K562 (cell line): ENCODE results near the gene SPTA1. TPM values are rescaled to one million over a fixed set of nuclear protein-coding genes. Genes with fewer than 3 reads are reported as not detected.

Source experiments
- ATAC-seq: fragments of 200-7000 bp; cut with Tn5 transposase; 3 replicates; pipeline ENCODE4 v1.9.1; 2020; ENCODE audit warnings: moderate library complexity
- BruUV-seq: library from RNA; stranded (reverse); fragments of 400-500 nt; replicated peaks from 2 replicates; lab custom pipeline; 2021; lab: Mats Ljungman, UMichigan
- CTCF ChIA-PET: fragments of 300-600 bp; formaldehyde crosslinking; extraction: SDS; loops from one replicate; lab custom pipeline; 2021; ENCODE audit warnings: low intra/inter-chr PET ratio; lab: Yijun Ruan, JAX
- POLR2A ChIA-PET: fragments of 300-600, 350-650 bp; sonication (Branson Sonifier 250); formaldehyde crosslinking; extraction: SDS; loops from one replicate; lab custom pipeline; 2021; ENCODE audit warnings: antibody characterized with exemption, inconsistent platforms; lab: Yijun Ruan, JAX
- DNase-seq, 4 experiments: peaks; one replicate each; pipeline versions ENCODE4 v3.0.0 to v3.0.0-alpha.2; 2011 to 2018; ENCODE audit warnings: low spot score in 3 of 4, mixed read lengths in 3 of 4; ENCODE audit errors: extremely low read depth in 1 of 4
- FAIRE-seq: peaks from 2 replicates; lab custom pipeline; 2011; peaks lifted over from hg19 to GRCh38; lab: Jason Lieb, UNC
- H2AFZ ChIP-seq: 2 replicates; pipeline ENCODE4 v1.6.0; 2011; ENCODE audit warnings: low read depth, low read length, control low read depth, inconsistent platforms
- H3K27ac ChIP-seq: fragments of 200-600 bp; 3 replicates; pipeline ENCODE4 v1.8.0; 2011; ENCODE audit warnings: low read depth, mild to moderate bottlenecking, control low read depth, inconsistent platforms, low read length, moderate library complexity, mixed read lengths; ENCODE audit errors: extremely low read depth
- H3K27me3 ChIP-seq, 2 experiments: fragments of 300-600 bp in 1 of 2; 2 replicates in 1 of 2; 3 replicates in 1 of 2; pipeline versions ENCODE4 v1.6.0 to v1.8.0; 2011; ENCODE audit warnings: inconsistent platforms in 2 of 2, low read length in 2 of 2, mild to moderate bottlenecking in 1 of 2, mixed read lengths in 1 of 2, moderate library complexity in 1 of 2; ENCODE audit not compliant: control insufficient read depth in 2 of 2, insufficient read depth in 2 of 2
- H3K36me3 ChIP-seq: fragments of 300-600 bp; 3 replicates; pipeline ENCODE4 v1.8.0; 2011; ENCODE audit warnings: mild to moderate bottlenecking, low read length, inconsistent platforms; ENCODE audit not compliant: control insufficient read depth, insufficient read depth
- H3K4me1 ChIP-seq, 2 experiments: fragments of 200-600 bp in 1 of 2; replicated peaks in 1 of 2; 2 replicates in 1 of 2; 3 replicates in 1 of 2; pipeline versions ENCODE4 v1.5.1 to v1.8.0; 2011; ENCODE audit warnings: inconsistent platforms in 2 of 2, low read length in 2 of 2, mild to moderate bottlenecking in 1 of 2, mixed read lengths in 1 of 2, moderate library complexity in 1 of 2; ENCODE audit not compliant: control insufficient read depth in 2 of 2, insufficient read depth in 2 of 2
- H3K4me2 ChIP-seq: 2 replicates; pipeline ENCODE4 v1.6.1; 2011; ENCODE audit warnings: low read length, control low read depth, inconsistent platforms, mixed read lengths; ENCODE audit not compliant: insufficient read depth
- H3K4me3 ChIP-seq: fragments of 200-600 bp; sonication (generic), shearing (Covaris generic); 2 replicates; pipeline ENCODE4 v1.5.1; 2016; ENCODE audit warnings: control low read depth, inconsistent platforms
- H3K79me2 ChIP-seq: fragments of 200-600 bp; 3 replicates; pipeline ENCODE4 v1.8.0; 2011; ENCODE audit warnings: low read length, inconsistent platforms; ENCODE audit not compliant: control insufficient read depth, insufficient read depth
- H3K9ac ChIP-seq, 2 experiments: 2 replicates each; pipeline versions ENCODE4 v1.6.0 to v1.6.1; 2011; ENCODE audit warnings: low read depth in 2 of 2, low read length in 2 of 2, control low read depth in 1 of 2, inconsistent platforms in 1 of 2, mild to moderate bottlenecking in 1 of 2, mixed read lengths in 1 of 2; ENCODE audit not compliant: insufficient read depth in 1 of 2
- H3K9me1 ChIP-seq: one replicate; pipeline ENCODE4 v1.6.0; 2011; ENCODE audit warnings: inconsistent platforms, mild to moderate bottlenecking, low read length, moderate library complexity; ENCODE audit not compliant: control insufficient read depth, insufficient read depth
- H3K9me3 ChIP-seq: replicated peaks from 2 replicates; pipeline ENCODE4 v1.5.1; 2011; ENCODE audit warnings: low read depth, low read length, inconsistent platforms; ENCODE audit not compliant: control insufficient read depth, insufficient read depth
- H4K20me1 ChIP-seq: replicated peaks from 2 replicates; pipeline ENCODE4 v1.6.1; 2011; ENCODE audit warnings: low read length, inconsistent platforms, mixed read lengths; ENCODE audit not compliant: control insufficient read depth, insufficient read depth
- BRF1 ChIP-seq: IDR thresholded peaks from 3 replicates; pipeline ENCODE4 v1.6.1; 2011; ENCODE audit warnings: borderline replicate concordance, mild to moderate bottlenecking; ENCODE audit not compliant: insufficient read length; ENCODE audit errors: extremely low read depth
- BRF2 ChIP-seq: IDR thresholded peaks from 3 replicates; pipeline ENCODE4 v1.6.1; 2011; ENCODE audit warnings: borderline replicate concordance, mild to moderate bottlenecking; ENCODE audit not compliant: insufficient read length, insufficient read depth
- CBX8 ChIP-seq: fragments of 200-600 bp; sonication (generic); IDR thresholded peaks from 2 replicates; pipeline ENCODE4 v1.6.1; 2012; ENCODE audit warnings: borderline replicate concordance, mixed run types, low read depth, mild to moderate bottlenecking, moderate library complexity, mixed read lengths, low read length, control low read depth, inconsistent platforms; ENCODE audit not compliant: poor library complexity, severe bottlenecking; ENCODE audit errors: extremely low read depth
- SRF ChIP-seq, 2 experiments: fragments of 250-450, 450-650 bp in 1 of 2; sonication (Bioruptor Pico) in 1 of 2; sonication (generic) in 1 of 2; formaldehyde crosslinking; IDR thresholded peaks; 2 replicates each; pipeline versions ENCODE4 v1.5.0 to v1.5.1; 2020 to 2022; ENCODE audit warnings: mild to moderate bottlenecking in 1 of 2, missing genetic modification reagents in 1 of 2
- WGBS: fragments of 100-300 bp; shearing (Covaris generic); methylation state at CpG from one replicate; pipeline ENCODE4 v1.1.6; 2016; ENCODE audit warnings: low coverage, mixed read lengths; ENCODE audit not compliant: insufficient coverage; ENCODE audit errors: missing lambda C conversion rate; 5-methylcytosine and 5-hydroxymethylcytosine counted together
- in situ Hi-C: fragments of 300-500 bp; cut with MboI; formaldehyde crosslinking; loops from 4 replicates; pipeline ENCODE4 v1.15.0; 2018; ENCODE audit warnings: inconsistent platforms, mixed read lengths
- intact Hi-C: fragments of 100-400 bp; cut with micrococcal nuclease; formaldehyde crosslinking; loops from 2 replicates; pipeline ENCODE4 v1.14.2; 2022
- polyA plus RNA-seq, 8 experiments: library from polyadenylated mRNA; depleted of rRNA in 4 of 8; stranded (reverse) in 5 of 8; unstranded in 3 of 8; fragments of >200 nt; fragmentation: Nextera tagmentation in 2 of 8; fragmentation: Illumina TruSeq in 1 of 8; extraction: Ambion mirVana in 2 of 8; extraction: Trizol in 1 of 8; gene quantifications; 2 replicates each; pipeline versions ENCODE4 v1.2.1 to v1.2.3, GENCODE V29; 2011 to 2014; ENCODE audit warnings: inconsistent platforms in 1 of 8, missing spikeins in 1 of 8
- total RNA-seq, 7 experiments: library from RNA; depleted of rRNA in 6 of 7; stranded (reverse); fragments of >200 nt in 6 of 7; fragmentation: Illumina TruSeq in 2 of 7; extraction: Trizol in 2 of 7; gene quantifications; 2 replicates each; pipeline versions ENCODE4 v1.2.1 to v1.2.3, GENCODE V29; 2011 to 2021; ENCODE audit warnings: low replicate concordance in 1 of 7

SPTA1 gene
- total and polyA plus RNA-seq, 9 of the 15 experiments (the other 6 are each of a cell fraction or from before 2014, with no cell fraction given): 11.0 to 62.1 (median 45.9) TPM

- Histone ChIP-seq H3K27ac (no peak within 1 kb of the TSS), H2AFZ (no peak within 1 kb of the TSS), H3K4me1 (no peaks in the 10 kb centered on the region), H4K20me1 (no peaks in the 10 kb centered on the region), H3K27me3 (no peaks in the 10 kb centered on the region; a peak in 1 of 5 replicates), H3K4me2 (no peak within 1 kb of the TSS), H3K79me2 (no peaks in the 10 kb centered on the region), H3K9me1 (no peaks in the 10 kb centered on the region), H3K9me3 (no peaks in the 10 kb centered on the region), H3K9ac (no peak within 1 kb of the TSS), H3K36me3 (no peaks in the 10 kb centered on the region), H3K4me3 (no peak within 1 kb of the TSS)
- CTCF ChIA-PET: no interaction called here
- ATAC-seq: no peak
- BruUV-seq: no TSS peak
- no peak for FAIRE-seq
- DNase-seq: no peak
- WGBS: 0% methylated on average over 3 of the region's 3 CpGs
- in situ Hi-C loops (no loop called here), intact Hi-C loops (no loop called here)
- POLR2A ChIA-PET: interaction anchor here (0.6 kb wide), 1 partner anchor 12 kb away, joined by 3 read pairs; no protein-coding TSS in a partner anchor
- TF ChIP-seq BRF2 (no peak), CBX8 (no peak), BRF1 (no peak), SRF (CRISPR knock-in tag; IDR thresholded peaks at IDR 0.05) (no peak)
These were observed 116.0 kb downstream of the SPTA1 start, which contains the start of gene OR6P1 for GRCh38 chr1:158570480-158570879. Gene OR6P1, minus strand, starts transcription at chr1:158570580. Its CDS starts 6,976 bp downstream, at chr1:158563604.
